ENCODE data around the gene OR4C15.

OR4C15 gene

DNA sequence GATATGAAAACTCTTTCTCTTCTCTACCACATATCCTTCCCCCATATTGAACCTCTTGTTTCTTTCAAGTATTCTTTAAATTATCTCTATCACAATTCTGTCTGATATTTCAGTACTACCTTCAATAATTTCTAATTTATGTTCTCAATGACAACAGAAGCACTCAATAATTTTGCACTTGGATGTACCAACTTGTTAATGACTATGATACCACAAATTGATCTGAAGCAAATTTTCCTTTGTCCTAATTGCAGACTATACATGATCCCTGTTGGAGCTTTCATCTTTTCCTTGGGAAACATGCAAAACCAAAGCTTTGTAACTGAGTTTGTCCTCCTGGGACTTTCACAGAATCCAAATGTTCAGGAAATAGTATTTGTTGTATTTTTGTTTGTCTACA, at the start of gene OR4C15:
Gene OR4C15 (plus strand): TSS at position 301 of the 400 bp plus-strand sequence. CDS start 0 bp downstream, at position 301.
- DNase-seq (ENCODE audit: low read depth) = no peak

DNA sequence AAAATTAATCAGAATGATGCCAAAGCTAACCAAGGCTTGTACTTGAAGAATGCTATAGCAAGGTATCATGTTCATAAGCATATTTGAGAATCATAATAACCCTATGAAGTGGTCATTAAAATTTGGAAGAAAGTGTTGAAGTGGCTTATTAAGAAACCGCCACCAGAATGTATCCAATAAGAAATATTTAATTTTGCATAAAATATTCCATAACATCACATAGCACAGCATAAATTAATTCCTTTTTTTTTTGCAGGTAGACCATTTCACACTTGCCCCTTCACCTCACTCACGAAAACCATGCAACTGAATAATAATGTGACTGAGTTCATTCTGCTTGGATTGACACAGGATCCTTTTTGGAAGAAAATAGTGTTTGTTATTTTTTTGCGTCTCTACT, 17.6 kb downstream of the OR4C15 start, which contains the start of gene OR4C16:
Gene OR4C16 (plus strand): TSS at position 301 of the 400 bp plus-strand sequence. CDS start 0 bp downstream, at position 301.
- DNase-seq (ENCODE audit: low read depth) = no peak

GRCh38 chr11:55572548-55572947, 18.3 kb downstream of the OR4C15 start:
- no peak for DNase-seq (ENCODE audit: low read depth)

All from stimulated activated CD4-positive, alpha-beta T cell treated with anti-CD3 and anti-CD28 coated beads, Interleukin-2, amount 100 ng/mL, for 4 hours (primary cell).